Liver (tissue), 9 donors: Measurements from ENCODE around the gene NRN1. TPM values are rescaled to one million over a fixed set of nuclear protein-coding genes. Genes with fewer than 3 reads are reported as not detected.

Experiments
- DNase-seq: peaks from one replicate; pipeline ENCODE4 v3.0.0-alpha.2; 2017; ENCODE audit warnings: low spot score
- H3K27ac ChIP-seq, 2 donors: one replicate each; pipeline ENCODE4 v1.7.0; 2013; ENCODE audit warnings: inconsistent platforms in 2 of 2, low read length in 2 of 2, control low read depth in 1 of 2, low read depth in 1 of 2, mild to moderate bottlenecking in 1 of 2
- H3K27me3 ChIP-seq, 4 donors: one replicate each; pipeline versions ENCODE4 v1.6.1 to v1.7.0; 2013; ENCODE audit warnings: low read length in 3 of 4, inconsistent platforms in 1 of 4, mild to moderate bottlenecking in 1 of 4, moderate library complexity in 1 of 4; ENCODE audit not compliant: control insufficient read depth in 4 of 4, insufficient read depth in 4 of 4
- H3K36me3 ChIP-seq, 4 donors: one replicate each; pipeline versions ENCODE4 v1.6.1 to v1.7.0; 2013; ENCODE audit warnings: low read length in 3 of 4, mild to moderate bottlenecking in 3 of 4, low read depth in 1 of 4, moderate library complexity in 1 of 4; ENCODE audit not compliant: control insufficient read depth in 4 of 4, insufficient read depth in 3 of 4
- H3K4me1 ChIP-seq, 4 donors: one replicate each; pipeline versions ENCODE4 v1.6.1 to v1.7.0; 2013; ENCODE audit warnings: low read length in 3 of 4, mild to moderate bottlenecking in 3 of 4, moderate library complexity in 1 of 4; ENCODE audit not compliant: control insufficient read depth in 4 of 4, insufficient read depth in 4 of 4
- H3K4me3 ChIP-seq, 3 donors: one replicate each; pipeline versions ENCODE4 v1.6.1 to v1.7.0; 2013; ENCODE audit warnings: low read length in 3 of 3, control low read depth in 1 of 3, low read depth in 1 of 3, mild to moderate bottlenecking in 1 of 3
- H3K9ac ChIP-seq, 2 donors: one replicate each; pipeline ENCODE4 v1.7.0; 2013; ENCODE audit warnings: low read length in 2 of 2, mild to moderate bottlenecking in 2 of 2, moderate library complexity in 2 of 2, control low read depth in 1 of 2, low read depth in 1 of 2
- H3K9me3 ChIP-seq, 4 donors: one replicate each; pipeline versions ENCODE4 v1.6.1 to v1.7.0; 2013; ENCODE audit warnings: low read length in 3 of 4; ENCODE audit not compliant: control insufficient read depth in 4 of 4
- EGR1 ChIP-seq, 2 donors: IDR thresholded peaks; 2 replicates each; pipeline ENCODE4 v1.6.1; 2016 to 2018; ENCODE audit warnings: antibody characterized with exemption in 2 of 2, low read depth in 2 of 2
- FOXA1 ChIP-seq: IDR thresholded peaks from 2 replicates; pipeline ENCODE4 v1.6.1; 2016; ENCODE audit warnings: antibody characterized with exemption
- FOXA2 ChIP-seq: IDR thresholded peaks from 2 replicates; pipeline ENCODE4 v1.6.1; 2016; ENCODE audit warnings: antibody characterized with exemption
- GABPA ChIP-seq, 2 donors: IDR thresholded peaks in 1 of 2; conservative IDR thresholded peaks in 1 of 2; 2 replicates each; pipeline ENCODE4 v1.6.1; 2016; ENCODE audit warnings: antibody characterized with exemption in 2 of 2, mild to moderate bottlenecking in 1 of 2, moderate library complexity in 1 of 2
- HNF4G ChIP-seq: IDR thresholded peaks from 2 replicates; pipeline ENCODE4 v1.6.1; 2016; ENCODE audit warnings: antibody characterized with exemption
- NR2F2 ChIP-seq: IDR thresholded peaks from 2 replicates; pipeline ENCODE4 v1.6.1; 2016; ENCODE audit warnings: antibody characterized with exemption
- RXRA ChIP-seq, 2 donors: IDR thresholded peaks; 2 replicates each; pipeline ENCODE4 v1.6.1; 2017 to 2018; ENCODE audit warnings: antibody characterized with exemption in 2 of 2, mild to moderate bottlenecking in 1 of 2
- SP1 ChIP-seq: IDR thresholded peaks from 2 replicates; pipeline ENCODE4 v1.6.1; 2018; ENCODE audit warnings: antibody characterized with exemption, mild to moderate bottlenecking
- TAF1 ChIP-seq: conservative IDR thresholded peaks from 2 replicates; pipeline ENCODE4 v1.6.1; 2016; ENCODE audit warnings: antibody characterized with exemption, mild to moderate bottlenecking
- YY1 ChIP-seq: IDR thresholded peaks from 2 replicates; pipeline ENCODE4 v1.6.1; 2016; ENCODE audit warnings: antibody characterized with exemption, mild to moderate bottlenecking
- WGBS: extraction: QIAGEN DNeasy Blood & Tissue Kit; methylation state at CpG from one replicate; pipeline ENCODE4 v1.1.7; 2013; 5-methylcytosine and 5-hydroxymethylcytosine counted together
- polyA plus RNA-seq, 2 donors: library from polyadenylated mRNA; stranded (reverse) in 1 of 2; unstranded in 1 of 2; fragments of 200-250 nt in 1 of 2; fragments of >200 nt in 1 of 2; fragmentation: Nextera tagmentation in 1 of 2; extraction: Ambion mirVana in 1 of 2; gene quantifications; one replicate each; pipeline versions ENCODE4 v1.2.1 to v1.2.3, GENCODE V29; 2013 to 2015
- total RNA-seq, 2 donors: library from RNA; depleted of rRNA; stranded (reverse); fragments of >200 nt; gene quantifications; one replicate each; pipeline ENCODE4 v1.2.3, GENCODE V29; 2014
- TF ChIP-seq, protein P1 (sequence below): IDR thresholded peaks from 2 replicates; pipeline ENCODE4 v1.6.1; 2016; ENCODE audit warnings: antibody characterized with exemption, mild to moderate bottlenecking
- TF ChIP-seq, protein P2 (sequence below): fragments of 150-350 bp; IDR thresholded peaks from 2 replicates; pipeline ENCODE4 v1.5.1; 2017; ENCODE audit warnings: improper control_type of control experiment, low read depth, low read length; ENCODE audit not compliant: missing input control
- TF ChIP-seq, protein P3 (sequence below): IDR thresholded peaks from 2 replicates; pipeline ENCODE4 v1.6.1; 2016; ENCODE audit warnings: antibody characterized with exemption
- TF ChIP-seq, protein P4 (sequence below): IDR thresholded peaks from 2 replicates; pipeline ENCODE4 v1.6.1; 2016; ENCODE audit warnings: antibody characterized with exemption
- donor health status: healthy.
- donor health status: healthy.
- donor health status: healthy.
- donor health status: healthy.
- donor health status: healthy.

Gene NRN1
- total and polyA plus RNA-seq, 4 donors: 1.2 to 2.9 (median 1.6) TPM

DNA sequence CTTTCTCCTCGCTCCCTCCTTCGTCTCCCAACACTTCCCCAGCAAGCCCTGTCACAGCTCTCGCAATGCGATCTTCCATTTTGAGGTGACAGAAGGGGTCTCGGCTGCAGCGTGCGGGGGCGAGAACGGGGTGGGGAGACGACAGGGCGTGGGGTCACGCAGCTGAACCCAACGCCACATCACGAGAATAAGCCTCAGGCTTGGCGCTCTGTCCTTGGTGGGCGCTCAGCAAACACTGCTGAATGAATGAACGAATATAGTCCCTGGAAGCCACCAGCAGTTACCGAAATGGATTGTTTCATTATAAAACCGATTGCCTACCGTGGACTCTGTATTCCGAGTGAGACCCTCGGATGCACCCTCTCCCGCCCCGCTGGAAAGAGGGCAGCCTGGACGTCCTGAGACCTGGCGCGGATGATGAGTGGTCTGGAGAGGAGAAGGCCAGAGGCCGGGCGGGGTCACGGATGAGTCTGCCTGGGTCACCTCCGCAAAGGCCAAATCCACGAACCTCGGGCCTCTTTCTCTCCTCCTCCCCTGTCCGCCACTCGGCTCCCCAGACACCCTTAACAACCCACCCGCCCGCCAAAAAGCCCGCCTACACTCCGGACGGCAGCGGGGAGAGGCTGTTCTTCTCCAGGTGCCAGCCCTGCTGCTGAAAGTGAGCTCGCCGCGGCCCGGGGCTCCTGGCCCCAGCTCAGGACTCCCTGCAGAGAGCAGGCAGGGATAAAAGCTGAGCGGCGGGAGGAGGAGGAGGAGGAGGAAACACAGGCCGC is 3.7 kb downstream of the NRN1 start:
- H3K27ac ChIP-seq: peak overlapping the region in 1 of 2 donors; percentile 42
- H3K4me3 ChIP-seq: peak overlapping the region in 1 of 3 donors; percentile 35
- H3K27me3 ChIP-seq: peaks cover 0 to 47% (median 28%) of the 10 kb centered on the region in 4 donors
- DNase-seq: no peak
- no peak for TF ChIP-seq YY1
- no peak for TF ChIP-seq FOXA2
- no peak for TF ChIP-seq TAF1
- TF ChIP-seq, protein P1, sequence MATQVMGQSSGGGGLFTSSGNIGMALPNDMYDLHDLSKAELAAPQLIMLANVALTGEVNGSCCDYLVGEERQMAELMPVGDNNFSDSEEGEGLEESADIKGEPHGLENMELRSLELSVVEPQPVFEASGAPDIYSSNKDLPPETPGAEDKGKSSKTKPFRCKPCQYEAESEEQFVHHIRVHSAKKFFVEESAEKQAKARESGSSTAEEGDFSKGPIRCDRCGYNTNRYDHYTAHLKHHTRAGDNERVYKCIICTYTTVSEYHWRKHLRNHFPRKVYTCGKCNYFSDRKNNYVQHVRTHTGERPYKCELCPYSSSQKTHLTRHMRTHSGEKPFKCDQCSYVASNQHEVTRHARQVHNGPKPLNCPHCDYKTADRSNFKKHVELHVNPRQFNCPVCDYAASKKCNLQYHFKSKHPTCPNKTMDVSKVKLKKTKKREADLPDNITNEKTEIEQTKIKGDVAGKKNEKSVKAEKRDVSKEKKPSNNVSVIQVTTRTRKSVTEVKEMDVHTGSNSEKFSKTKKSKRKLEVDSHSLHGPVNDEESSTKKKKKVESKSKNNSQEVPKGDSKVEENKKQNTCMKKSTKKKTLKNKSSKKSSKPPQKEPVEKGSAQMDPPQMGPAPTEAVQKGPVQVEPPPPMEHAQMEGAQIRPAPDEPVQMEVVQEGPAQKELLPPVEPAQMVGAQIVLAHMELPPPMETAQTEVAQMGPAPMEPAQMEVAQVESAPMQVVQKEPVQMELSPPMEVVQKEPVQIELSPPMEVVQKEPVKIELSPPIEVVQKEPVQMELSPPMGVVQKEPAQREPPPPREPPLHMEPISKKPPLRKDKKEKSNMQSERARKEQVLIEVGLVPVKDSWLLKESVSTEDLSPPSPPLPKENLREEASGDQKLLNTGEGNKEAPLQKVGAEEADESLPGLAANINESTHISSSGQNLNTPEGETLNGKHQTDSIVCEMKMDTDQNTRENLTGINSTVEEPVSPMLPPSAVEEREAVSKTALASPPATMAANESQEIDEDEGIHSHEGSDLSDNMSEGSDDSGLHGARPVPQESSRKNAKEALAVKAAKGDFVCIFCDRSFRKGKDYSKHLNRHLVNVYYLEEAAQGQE: no peak
- TF ChIP-seq RXRA (IDR thresholded peaks at IDR 0.05): no peak
- no peak for TF ChIP-seq SP1
- no peak for TF ChIP-seq HNF4G
- 8% methylated on average over 48 of the region's 48 CpGs for WGBS
- H3K9me3 ChIP-seq: peaks cover 0 to 12% (median 4%) of the 10 kb centered on the region in 4 donors
- peaks cover 0 to 40% (median 22%) of the 10 kb centered on the region in 4 donors for H3K4me1 ChIP-seq
- no peaks in the 10 kb centered on the region for H3K36me3 ChIP-seq
- H3K9ac ChIP-seq: no peak overlapping the region

DNA sequence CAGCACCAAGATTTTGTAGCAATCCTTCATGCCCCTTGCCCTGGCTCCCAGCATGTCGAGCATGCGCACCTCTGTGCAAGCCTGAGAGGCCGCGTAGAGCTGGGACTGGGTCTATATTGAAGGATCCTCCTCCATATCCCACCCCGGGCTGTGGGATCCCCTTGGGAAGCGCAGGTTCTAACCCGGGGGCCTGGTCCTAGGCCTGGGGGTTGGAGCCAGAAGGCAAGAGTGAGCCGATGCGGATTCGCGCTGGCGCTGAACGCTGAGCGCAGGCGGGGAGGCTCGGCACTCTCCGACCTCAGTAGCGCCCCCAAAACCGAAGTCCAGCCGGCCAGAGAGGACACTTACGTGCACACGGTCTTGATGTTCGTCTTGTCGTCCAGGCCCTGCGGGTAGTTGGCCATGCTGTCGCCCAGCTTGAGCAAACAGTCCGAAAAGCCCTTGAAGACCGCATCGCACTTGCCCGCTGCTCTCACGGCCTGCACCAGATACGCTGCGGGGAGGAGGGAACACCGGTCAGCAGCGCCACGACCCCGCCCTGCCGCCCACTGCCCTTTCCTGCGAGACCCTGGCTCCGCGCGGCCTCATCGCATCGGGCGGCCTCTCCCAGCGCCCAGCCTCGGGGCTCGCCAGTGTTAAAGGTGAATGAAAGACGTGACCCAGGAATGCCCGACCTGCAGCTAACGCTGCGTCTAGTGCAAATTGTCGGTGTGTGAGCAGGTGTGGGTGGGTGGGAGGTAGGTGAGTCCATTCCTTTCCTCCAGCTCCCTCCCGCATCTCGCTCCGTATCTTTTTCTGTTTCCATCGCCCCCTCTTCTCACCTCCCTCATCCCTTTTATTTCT is 4.5 kb downstream of the NRN1 start:
- WGBS: 12% methylated on average over 57 of the region's 57 CpGs
- H3K4me1 ChIP-seq: peaks cover 3 to 36% (median 22%) of the 10 kb centered on the region in 4 donors

More for the DNA sequence above, 4.5 kb downstream of the NRN1 start:
- TF ChIP-seq GABPA (IDR thresholded peaks at IDR 0.05 in 1 of 2, conservative IDR thresholded peaks at IDR 0.05 in 1 of 2) (no peak), HNF4G (no peak), EGR1 (IDR thresholded peaks at IDR 0.05; ENCODE audit: low read depth in 2 of 2) (no peak), NR2F2 (no peak), FOXA1 (no peak), RXRA (IDR thresholded peaks at IDR 0.05) (no peak)
- TF ChIP-seq, protein P2, sequence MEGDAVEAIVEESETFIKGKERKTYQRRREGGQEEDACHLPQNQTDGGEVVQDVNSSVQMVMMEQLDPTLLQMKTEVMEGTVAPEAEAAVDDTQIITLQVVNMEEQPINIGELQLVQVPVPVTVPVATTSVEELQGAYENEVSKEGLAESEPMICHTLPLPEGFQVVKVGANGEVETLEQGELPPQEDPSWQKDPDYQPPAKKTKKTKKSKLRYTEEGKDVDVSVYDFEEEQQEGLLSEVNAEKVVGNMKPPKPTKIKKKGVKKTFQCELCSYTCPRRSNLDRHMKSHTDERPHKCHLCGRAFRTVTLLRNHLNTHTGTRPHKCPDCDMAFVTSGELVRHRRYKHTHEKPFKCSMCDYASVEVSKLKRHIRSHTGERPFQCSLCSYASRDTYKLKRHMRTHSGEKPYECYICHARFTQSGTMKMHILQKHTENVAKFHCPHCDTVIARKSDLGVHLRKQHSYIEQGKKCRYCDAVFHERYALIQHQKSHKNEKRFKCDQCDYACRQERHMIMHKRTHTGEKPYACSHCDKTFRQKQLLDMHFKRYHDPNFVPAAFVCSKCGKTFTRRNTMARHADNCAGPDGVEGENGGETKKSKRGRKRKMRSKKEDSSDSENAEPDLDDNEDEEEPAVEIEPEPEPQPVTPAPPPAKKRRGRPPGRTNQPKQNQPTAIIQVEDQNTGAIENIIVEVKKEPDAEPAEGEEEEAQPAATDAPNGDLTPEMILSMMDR: no peak
- TF ChIP-seq, protein P3, sequence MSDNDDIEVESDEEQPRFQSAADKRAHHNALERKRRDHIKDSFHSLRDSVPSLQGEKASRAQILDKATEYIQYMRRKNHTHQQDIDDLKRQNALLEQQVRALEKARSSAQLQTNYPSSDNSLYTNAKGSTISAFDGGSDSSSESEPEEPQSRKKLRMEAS: no peak
- TF ChIP-seq, protein P4, sequence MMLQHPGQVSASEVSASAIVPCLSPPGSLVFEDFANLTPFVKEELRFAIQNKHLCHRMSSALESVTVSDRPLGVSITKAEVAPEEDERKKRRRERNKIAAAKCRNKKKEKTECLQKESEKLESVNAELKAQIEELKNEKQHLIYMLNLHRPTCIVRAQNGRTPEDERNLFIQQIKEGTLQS: no peak
- Histone ChIP-seq H3K9me3 (peaks cover 0 to 12% (median 4%) of the 10 kb centered on the region in 4 donors), H3K9ac (no peak overlapping the region), H3K36me3 (no peaks in the 10 kb centered on the region), H3K27ac (no peak overlapping the region), H3K4me3 (no peak overlapping the region), H3K27me3 (peaks cover 0 to 46% (median 26%) of the 10 kb centered on the region in 4 donors)
- DNase-seq: no peak
